NCI-H1105 (cell line): ENCODE results near the gene STX8.
"Not testable (repeated sequence)": the region's sequence is repeated elsewhere in the genome, so short reads cannot be mapped to it uniquely, and the experiment has no call there.

Source experiments
- DNase-seq: peaks from one replicate; lab custom pipeline; 2025; lab: John Stamatoyannopoulos, UW

The STX8 gene

GRCh38 chr17:9575381-9576101 lies at the start of gene STX8:
Gene STX8, minus strand, starts transcription at chr17:9575820. Its CDS starts 12 bp downstream, at chr17:9575808.
- peak; percentile 77 for DNase-seq

- no peak for DNase-seq
Observed at GRCh38 chr17:9622961-9623360, 47.3 kb upstream of the STX8 start.

- DNase-seq = no peak
Observed at GRCh38 chr17:9615486-9615885, 39.9 kb upstream of the STX8 start.

- no peak for DNase-seq
Observed at GRCh38 chr17:9612006-9612405, 36.4 kb upstream of the STX8 start.

GRCh38 chr17:9611557-9611956 lies 35.9 kb upstream of the STX8 start:
- no peak for DNase-seq

- DNase-seq = not testable (repeated sequence)
Observed at GRCh38 chr17:9607058-9607457, 31.4 kb upstream of the STX8 start.

- no peak for DNase-seq
Observed at GRCh38 chr17:9606453-9606852, 30.8 kb upstream of the STX8 start.

GRCh38 chr17:9604583-9604982 lies 29.0 kb upstream of the STX8 start:
- DNase-seq = not testable (repeated sequence)

GRCh38 chr17:9598661-9599060 lies 23.0 kb upstream of the STX8 start:
- DNase-seq = no peak

- DNase-seq = not testable (repeated sequence)
Observed at GRCh38 chr17:9597638-9598037, 22.0 kb upstream of the STX8 start.

GRCh38 chr17:9594065-9594464 lies 18.4 kb upstream of the STX8 start:
- DNase-seq = no peak

GRCh38 chr17:9587969-9588656 lies 12.5 kb upstream of the STX8 start:
- DNase-seq = no peak

GRCh38 chr17:9577373-9577709 lies 1.7 kb upstream of the STX8 start:
- no peak for DNase-seq

GRCh38 chr17:9576521-9577372 lies 1.1 kb upstream of the STX8 start, which contains the start of gene CFAP52:
Gene CFAP52, plus strand, starts transcription at chr17:9576642. Its CDS starts 54 bp downstream, at chr17:9576696.
- DNase-seq = peak; percentile 85

- no peak for DNase-seq
Observed at GRCh38 chr17:9571201-9571600, 4.4 kb downstream of the STX8 start.

GRCh38 chr17:9568957-9569588 lies 6.5 kb downstream of the STX8 start:
- DNase-seq = no peak

- DNase-seq = no peak
Observed at GRCh38 chr17:9568004-9568403, 7.6 kb downstream of the STX8 start.

GRCh38 chr17:9566739-9567138 lies 8.9 kb downstream of the STX8 start:
- DNase-seq = not testable (repeated sequence)

- peak; percentile 38 for DNase-seq
Observed at GRCh38 chr17:9566067-9566466, 9.6 kb downstream of the STX8 start.

GRCh38 chr17:9564104-9564503 lies 11.5 kb downstream of the STX8 start:
- no peak for DNase-seq

- no peak for DNase-seq
Observed at GRCh38 chr17:9557857-9558256, 17.8 kb downstream of the STX8 start.

GRCh38 chr17:9557161-9557755 lies 18.4 kb downstream of the STX8 start:
- DNase-seq = no peak
